Muscle layer of duodenum (tissue), 2 donors: ENCODE results near the gene NLRC3.
"Not testable (repeated sequence)": the region's sequence is repeated elsewhere in the genome, so short reads cannot be mapped to it uniquely, and the experiment has no call there.

ENCODE experiments used
- H3K27ac ChIP-seq: one replicate; pipeline ENCODE4 v1.7.0; 2013; ENCODE audit warnings: mild to moderate bottlenecking, low read length
- H3K27me3 ChIP-seq: one replicate; pipeline ENCODE4 v1.7.0; 2013; ENCODE audit warnings: low read depth, mild to moderate bottlenecking, control low read depth, low read length
- H3K36me3 ChIP-seq, 2 donors: one replicate each; pipeline ENCODE4 v1.7.0; 2013; ENCODE audit warnings: low read length in 2 of 2, control low read depth in 1 of 2, mild to moderate bottlenecking in 1 of 2; ENCODE audit not compliant: insufficient read depth in 2 of 2, control insufficient read depth in 1 of 2
- H3K4me1 ChIP-seq, 2 donors: one replicate each; pipeline ENCODE4 v1.7.0; 2013; ENCODE audit warnings: low read length in 2 of 2, mild to moderate bottlenecking in 2 of 2, control low read depth in 1 of 2, moderate library complexity in 1 of 2; ENCODE audit not compliant: insufficient read depth in 2 of 2, control insufficient read depth in 1 of 2
- H3K4me3 ChIP-seq, 2 donors: one replicate each; pipeline ENCODE4 v1.7.0; 2013; ENCODE audit warnings: low read length in 2 of 2, low read depth in 1 of 2, mild to moderate bottlenecking in 1 of 2
- H3K9me3 ChIP-seq, 2 donors: one replicate each; pipeline ENCODE4 v1.7.0; 2013; ENCODE audit warnings: low read length in 2 of 2, control low read depth in 1 of 2, mild to moderate bottlenecking in 1 of 2; ENCODE audit not compliant: control insufficient read depth in 1 of 2
- donor health status: healthy.

The NLRC3 gene

DNA sequence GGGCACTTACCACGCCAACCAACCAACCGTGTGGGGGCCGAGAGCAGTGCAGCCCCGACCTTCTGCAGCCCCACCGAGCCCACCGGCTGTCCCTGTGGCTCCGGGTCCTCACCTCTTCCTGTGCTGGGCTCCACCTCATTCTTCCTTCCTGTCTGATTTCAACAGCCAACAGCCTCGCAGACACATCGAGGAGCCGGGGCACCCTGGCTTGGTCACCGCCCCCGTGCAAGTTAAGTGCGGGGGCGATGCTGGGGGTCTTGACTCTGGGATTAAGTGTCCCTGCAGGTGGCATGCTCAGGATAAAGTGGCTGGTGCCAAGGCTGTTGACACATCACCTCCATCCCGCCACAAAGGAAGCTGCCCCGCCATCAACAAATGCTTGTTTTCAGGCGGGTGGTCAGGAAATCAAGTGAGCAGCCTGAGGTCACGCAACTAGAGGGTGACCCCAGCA, at the start of gene NLRC3:
NLRC3 (minus strand) TSS at position 102 of the 451 bp plus-strand sequence. CDS start 12,367 bp downstream, outside the sequence.
- H3K27ac ChIP-seq: no peak within 1 kb of the TSS

GRCh38 chr16:3625911-3626732, 48.9 kb upstream of the NLRC3 start:
- H3K27me3 ChIP-seq: no peaks in the 10 kb centered on the region
- H3K9me3 ChIP-seq: no peaks in the 10 kb centered on the region
- H3K27ac ChIP-seq: no peak overlapping the region
- H3K4me1 ChIP-seq: no peaks in the 10 kb centered on the region
- no peaks in the 10 kb centered on the region for H3K36me3 ChIP-seq
- H3K4me3 ChIP-seq: no peak overlapping the region

More for the DNA sequence above, at the start of gene NLRC3:
- H3K9me3 ChIP-seq: no peaks in the 10 kb centered on the region
- H3K36me3 ChIP-seq: no peaks in the 10 kb centered on the region
- no peak within 1 kb of the TSS for H3K4me3 ChIP-seq
- no peaks in the 10 kb centered on the region for H3K4me1 ChIP-seq
- H3K27me3 ChIP-seq: peaks cover 4% of the 10 kb centered on the region

DNA sequence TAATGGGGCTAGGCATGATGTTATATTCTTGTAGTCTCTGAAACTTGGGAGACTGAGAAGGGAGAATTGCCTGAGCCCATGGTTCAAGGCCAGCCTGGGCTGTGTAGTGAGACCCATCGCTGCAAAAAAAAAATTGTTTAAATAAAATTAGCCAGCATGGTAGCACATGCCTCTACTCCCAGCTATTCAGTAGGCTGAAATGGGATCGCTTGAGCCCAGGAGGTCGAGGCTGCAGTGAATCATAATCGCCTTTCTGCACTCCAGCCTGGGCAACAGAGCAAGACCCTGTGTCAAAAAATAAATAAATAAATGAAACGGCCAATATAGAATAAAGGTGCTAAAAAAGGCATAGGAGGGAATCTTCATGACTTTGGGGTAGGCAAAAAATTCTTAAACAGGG, 48.1 kb upstream of the NLRC3 start:
- Histone ChIP-seq H3K27ac (no peak overlapping the region), H3K9me3 (no peaks in the 10 kb centered on the region), H3K27me3 (no peaks in the 10 kb centered on the region), H3K36me3 (no peaks in the 10 kb centered on the region), H3K4me3 (no peak overlapping the region), H3K4me1 (no peaks in the 10 kb centered on the region)

DNA sequence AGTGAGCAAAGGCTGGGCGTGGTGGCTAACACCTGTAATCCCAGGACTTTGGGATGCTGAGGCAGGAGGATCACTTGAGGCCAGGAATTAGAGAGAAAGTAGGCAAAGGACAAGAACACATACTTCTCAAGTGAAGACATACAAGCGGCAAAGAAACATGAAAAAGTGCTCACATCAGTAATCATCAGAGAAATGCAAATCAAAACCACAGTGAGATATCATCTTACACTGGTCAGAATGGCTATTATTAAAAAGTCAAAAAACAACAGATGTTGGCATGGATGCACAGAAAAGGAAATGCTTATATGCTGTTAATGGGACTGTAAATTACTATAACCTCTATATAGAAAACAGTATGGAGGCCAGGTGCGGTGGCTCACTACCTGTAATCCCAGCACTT, 46.4 kb upstream of the NLRC3 start:
- Histone ChIP-seq H3K4me3 (no peak overlapping the region), H3K27me3 (no peaks in the 10 kb centered on the region), H3K27ac (no peak overlapping the region), H3K36me3 (no peaks in the 10 kb centered on the region), H3K9me3 (no peaks in the 10 kb centered on the region), H3K4me1 (no peaks in the 10 kb centered on the region)

DNA sequence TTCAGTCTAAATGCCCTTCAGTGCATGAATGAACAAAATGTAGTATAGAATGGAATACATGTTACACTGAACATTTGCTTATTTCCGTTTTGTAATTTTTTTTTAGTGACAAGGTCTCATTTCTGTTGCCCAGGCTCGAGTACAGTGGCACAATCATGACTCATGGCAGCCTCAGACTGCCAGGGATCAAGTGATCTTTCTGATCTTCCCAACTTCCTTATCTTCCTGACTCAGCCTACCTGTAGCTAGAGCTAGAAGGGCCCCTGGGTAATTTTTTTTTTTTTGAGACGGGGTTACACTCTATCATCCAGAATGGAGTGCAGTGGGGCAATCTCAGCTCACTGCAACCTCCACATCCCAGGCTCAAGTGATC, 41.6 kb upstream of the NLRC3 start:
- Histone ChIP-seq H3K36me3 (no peaks in the 10 kb centered on the region), H3K4me1 (no peaks in the 10 kb centered on the region), H3K27me3 (no peaks in the 10 kb centered on the region), H3K27ac (no peak overlapping the region), H3K9me3 (no peaks in the 10 kb centered on the region), H3K4me3 (no peak overlapping the region)

DNA sequence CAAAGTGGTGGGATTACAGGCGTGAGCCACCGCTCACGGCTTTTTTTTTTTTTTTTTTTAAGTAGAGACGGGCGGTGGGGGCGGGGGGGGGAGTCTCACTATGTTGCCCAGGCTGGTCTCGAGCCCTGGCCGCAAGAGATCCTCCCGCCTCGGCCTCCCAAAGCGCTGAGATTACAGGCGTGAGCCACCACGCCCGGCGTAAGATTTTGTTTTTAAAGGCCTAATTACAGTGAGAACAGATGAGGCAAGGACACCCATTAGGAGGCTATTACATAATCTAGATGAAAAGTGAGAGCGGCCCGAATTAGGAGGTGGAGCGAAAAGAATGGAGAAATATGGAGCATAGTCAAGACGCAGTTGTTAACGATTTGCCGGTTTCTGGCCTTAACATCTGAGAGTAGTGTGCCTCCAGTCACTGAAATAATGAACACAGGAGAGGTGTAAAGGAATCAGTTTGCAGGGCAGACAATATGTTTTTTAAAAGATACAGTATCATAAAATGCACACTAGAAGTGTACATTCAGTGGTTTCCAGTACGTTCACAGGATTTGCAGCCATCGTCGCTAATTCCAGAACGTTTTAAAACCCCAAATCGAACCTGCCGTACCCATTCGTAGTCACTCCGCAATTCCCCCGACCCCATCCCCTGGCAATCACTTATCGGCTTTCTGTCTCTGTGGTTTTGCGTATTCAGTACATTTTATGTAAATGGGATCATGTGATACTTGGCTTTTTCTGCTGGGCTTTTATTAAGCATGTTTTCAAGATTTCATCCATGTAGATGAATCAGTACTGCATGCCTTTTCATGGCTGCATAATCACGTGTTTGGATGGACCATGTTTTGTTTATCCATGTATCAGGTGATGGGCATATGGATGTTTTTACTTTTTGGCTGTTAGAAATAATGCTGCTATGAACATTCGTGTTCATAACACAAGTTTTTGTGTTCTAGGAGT, 35.6 kb upstream of the NLRC3 start:
- H3K9me3 ChIP-seq: no peaks in the 10 kb centered on the region
- H3K4me1 ChIP-seq: peaks cover 5 to 11% of the 10 kb centered on the region in 2 donors
- no peak overlapping the region for H3K27ac ChIP-seq
- peak overlapping the region; percentile 33 to 95 for H3K4me3 ChIP-seq
- H3K27me3 ChIP-seq: no peaks in the 10 kb centered on the region
- no peaks in the 10 kb centered on the region for H3K36me3 ChIP-seq

DNA sequence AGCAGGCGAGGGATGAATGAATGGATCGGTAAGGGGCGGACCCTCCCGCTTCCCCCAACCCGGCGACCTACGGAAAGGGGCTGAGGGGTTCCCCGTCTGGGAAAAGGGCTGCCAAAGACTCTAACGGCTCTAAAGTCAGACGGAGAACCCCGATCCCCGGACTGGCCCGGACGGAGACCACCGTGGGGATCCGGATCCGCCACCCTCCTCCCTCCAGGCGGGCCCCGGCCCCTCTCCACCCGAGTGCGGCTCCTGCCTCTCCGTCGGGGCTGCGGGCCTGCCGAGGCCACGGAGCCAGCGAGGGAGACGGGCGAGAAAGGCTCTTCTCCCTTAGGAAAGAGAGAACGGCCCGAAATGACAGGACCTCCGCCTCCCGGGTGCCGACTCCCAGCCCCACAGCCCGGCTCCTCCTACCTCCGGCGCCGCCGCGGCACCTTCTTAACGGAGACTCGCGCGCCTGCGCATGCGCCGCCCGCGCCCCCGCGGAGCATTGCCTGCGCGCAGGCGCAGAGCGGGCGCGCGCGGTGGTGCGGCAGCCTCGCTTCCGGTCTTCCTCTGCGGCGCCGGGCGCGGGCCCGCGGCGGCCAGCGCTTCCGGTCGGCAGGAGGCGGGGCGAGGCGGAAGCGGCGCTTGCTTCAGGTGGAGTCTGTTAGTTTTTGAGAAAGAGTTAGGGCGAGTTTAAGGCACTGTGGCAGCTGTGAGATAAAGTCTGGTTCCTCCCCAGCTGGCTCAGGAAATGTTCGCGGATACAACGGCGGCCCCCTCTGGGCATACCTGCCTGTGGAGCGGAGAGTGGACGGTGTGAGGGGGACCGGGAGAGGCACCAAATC, 34.2 kb upstream of the NLRC3 start, which contains the start of gene SLX4:
SLX4 (minus strand) TSS at position 461 of the 830 bp plus-strand sequence. CDS start 2,642 bp downstream, outside the sequence.
- peak within 1 kb of the TSS; percentile 79 for H3K27ac ChIP-seq
- no peaks in the 10 kb centered on the region for H3K36me3 ChIP-seq
- H3K9me3 ChIP-seq: no peaks in the 10 kb centered on the region
- H3K27me3 ChIP-seq: no peaks in the 10 kb centered on the region
- peaks cover 5 to 11% of the 10 kb centered on the region in 2 donors for H3K4me1 ChIP-seq
- peak within 1 kb of the TSS; percentile 94 to 95 for H3K4me3 ChIP-seq

DNA sequence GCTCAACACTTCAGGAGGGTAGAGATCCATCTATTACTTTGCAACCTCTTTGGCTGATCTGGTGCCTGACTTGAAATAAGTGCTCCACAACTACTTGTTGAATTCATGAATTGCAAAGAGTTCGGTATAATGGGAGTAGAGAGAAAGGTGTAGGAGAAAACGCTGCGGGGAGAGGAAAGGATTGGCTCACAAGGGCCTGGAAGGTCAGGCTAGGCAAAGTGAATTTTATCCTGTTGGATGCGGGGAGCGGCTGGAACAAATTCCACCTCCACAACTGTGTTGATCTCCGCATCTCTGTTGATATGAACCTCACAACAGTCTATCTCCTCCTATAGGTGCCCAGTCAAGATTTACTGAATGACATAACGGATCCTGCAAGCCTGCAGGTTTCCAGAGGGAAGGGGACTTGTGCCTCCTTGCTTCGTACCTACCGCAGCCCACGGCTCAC, 33.5 kb upstream of the NLRC3 start:
- peak overlapping the region; percentile 48 for H3K27ac ChIP-seq
- H3K27me3 ChIP-seq: no peaks in the 10 kb centered on the region

GRCh38 chr16:3609895-3610697, 32.9 kb upstream of the NLRC3 start:
- Histone ChIP-seq H3K4me3 (peak overlapping the region; percentile 94 to 95), H3K27ac (no peak overlapping the region), H3K36me3 (no peaks in the 10 kb centered on the region)

More for the DNA sequence above, 33.5 kb upstream of the NLRC3 start:
- H3K9me3 ChIP-seq: no peaks in the 10 kb centered on the region
- peaks cover 5 to 11% of the 10 kb centered on the region in 2 donors for H3K4me1 ChIP-seq
- H3K4me3 ChIP-seq: peak overlapping the region; percentile 94 to 95
- no peaks in the 10 kb centered on the region for H3K36me3 ChIP-seq

DNA sequence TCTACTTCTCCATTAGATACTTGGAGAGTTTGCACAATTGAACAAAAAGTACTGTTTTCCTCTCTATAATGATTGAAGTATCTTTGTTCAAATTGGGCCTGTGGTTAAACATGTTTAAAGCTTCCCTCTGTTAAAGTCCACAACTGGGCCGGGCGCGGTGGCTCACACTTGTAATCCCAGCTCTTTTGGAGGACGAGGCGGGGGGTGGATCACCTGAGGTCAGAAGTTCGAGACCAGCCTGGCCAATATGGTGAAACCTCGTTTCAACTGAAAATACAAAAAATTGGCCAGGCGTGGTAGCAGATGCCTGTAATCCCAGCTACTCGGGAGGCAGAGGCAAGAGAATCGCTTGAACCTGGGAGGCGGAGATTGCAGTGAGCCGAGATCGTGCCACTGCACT, 31.8 kb upstream of the NLRC3 start:
- not testable (repeated sequence) for H3K27me3 ChIP-seq, H3K36me3 ChIP-seq, H3K4me3 ChIP-seq, H3K27ac ChIP-seq, H3K9me3 ChIP-seq
- H3K4me1 ChIP-seq: peaks cover 5 to 11% of the 10 kb centered on the region in 2 donors

More at GRCh38 chr16:3609895-3610697, 32.9 kb upstream of the NLRC3 start:
- H3K9me3 ChIP-seq: no peaks in the 10 kb centered on the region
- peaks cover 5 to 11% of the 10 kb centered on the region in 2 donors for H3K4me1 ChIP-seq
- no peaks in the 10 kb centered on the region for H3K27me3 ChIP-seq
